ENCODE measurements around the gene FGD2. TPM values are rescaled to one million over a fixed set of nuclear protein-coding genes. Genes with fewer than 3 reads are reported as not detected.

The FGD2 gene
- total RNA-seq, 1 donor from 2014 or later: 0.58 TPM

GRCh38 chr6:36967301-36967700, 38.2 kb upstream of the FGD2 start:
- no peak overlapping the region for H3K4me3 Mint-ChIP-seq
- no peaks in the 10 kb centered on the region for H3K27me3 Mint-ChIP-seq
- no peak for DNase-seq
- no peaks in the 10 kb centered on the region for H3K9me3 Mint-ChIP-seq
- H3K27ac Mint-ChIP-seq: no peak overlapping the region
- H3K4me1 Mint-ChIP-seq: peaks cover 24% of the 10 kb centered on the region
- peaks cover 45% of the 10 kb centered on the region for H3K36me3 Mint-ChIP-seq (ENCODE audit: low read depth)
- intact Hi-C loops (cut with micrococcal nuclease): no loop called here

- H3K9me3 Mint-ChIP-seq: no peaks in the 10 kb centered on the region
- H3K4me3 Mint-ChIP-seq: no peak overlapping the region
- H3K27me3 Mint-ChIP-seq: no peaks in the 10 kb centered on the region
- no peak for DNase-seq
- peaks cover 48% of the 10 kb centered on the region for H3K36me3 Mint-ChIP-seq (ENCODE audit: low read depth)
- peaks cover 21% of the 10 kb centered on the region for H3K4me1 Mint-ChIP-seq
- intact Hi-C loops (cut with micrococcal nuclease): no loop called here
- H3K27ac Mint-ChIP-seq: no peak overlapping the region
Measured at GRCh38 chr6:36967757-36968156, 37.7 kb upstream of the FGD2 start.

DNA sequence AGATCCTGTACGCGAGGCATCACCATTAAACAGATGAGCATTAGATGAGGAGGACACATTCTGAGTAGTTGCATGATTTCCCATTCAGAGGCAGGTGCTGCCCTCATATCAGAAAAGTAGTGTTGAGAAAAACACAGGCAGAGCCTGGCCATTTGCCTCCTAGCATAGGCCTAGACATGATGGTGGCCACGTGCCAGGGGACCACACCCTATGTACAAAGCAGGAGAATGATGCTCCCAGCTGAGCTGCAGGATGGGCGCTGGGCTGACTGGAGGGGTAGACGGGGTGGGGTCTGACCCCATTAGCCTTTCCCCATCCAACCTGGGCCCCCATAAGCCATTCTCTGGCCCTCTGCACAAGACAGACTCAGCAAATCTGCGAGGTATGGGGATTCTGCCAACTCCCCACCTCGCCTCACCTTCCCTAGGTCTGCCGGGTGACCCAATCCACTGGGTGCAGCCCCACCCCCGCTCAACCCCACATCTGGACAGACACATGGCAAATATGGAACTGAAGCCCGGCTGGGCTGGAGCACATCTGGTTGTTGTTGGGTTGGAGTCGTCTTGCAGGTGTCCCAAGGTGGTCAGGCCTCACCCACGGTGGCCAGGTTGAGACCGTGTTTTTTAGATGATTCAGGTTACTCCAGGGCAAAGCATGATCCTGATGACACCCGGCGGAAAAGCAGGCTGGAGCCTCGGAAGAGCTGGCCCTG, 37.0 kb upstream of the FGD2 start:
- H3K36me3 Mint-ChIP-seq (ENCODE audit: low read depth): peaks cover 54% of the 10 kb centered on the region
- no peaks in the 10 kb centered on the region for H3K27me3 Mint-ChIP-seq
- no peak overlapping the region for H3K27ac Mint-ChIP-seq
- H3K9me3 Mint-ChIP-seq: no peaks in the 10 kb centered on the region
- intact Hi-C loops (cut with micrococcal nuclease): no loop called here
- no peak overlapping the region for H3K4me3 Mint-ChIP-seq
- H3K4me1 Mint-ChIP-seq: peaks cover 15% of the 10 kb centered on the region
- no peak for DNase-seq

DNA sequence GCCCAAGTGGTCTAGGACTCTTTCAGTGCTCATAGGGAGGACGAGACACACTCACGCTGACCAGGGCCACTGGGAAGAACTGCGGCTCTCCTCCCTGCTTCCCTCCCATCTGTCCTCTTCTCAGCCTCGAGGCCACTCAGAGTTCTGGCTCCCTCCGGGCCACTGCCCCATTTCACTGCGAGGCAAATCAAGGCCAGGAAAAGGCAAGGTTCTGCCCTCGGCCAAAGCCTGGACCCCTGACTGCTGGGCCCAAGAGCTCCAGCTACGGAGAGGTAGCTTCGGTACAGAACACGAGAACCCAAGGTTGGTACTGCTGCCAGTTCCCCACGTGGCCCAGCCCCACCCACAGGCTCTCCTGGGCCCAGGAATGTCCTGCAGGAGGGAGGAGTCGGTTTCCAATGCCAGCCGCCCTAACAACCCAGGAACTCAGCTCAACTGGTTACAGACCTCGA, 36.2 kb upstream of the FGD2 start:
- Mint-ChIP-seq H3K4me1 (peaks cover 9% of the 10 kb centered on the region), H3K27me3 (no peaks in the 10 kb centered on the region), H3K27ac (no peak overlapping the region), H3K4me3 (no peak overlapping the region), H3K36me3 (ENCODE audit: low read depth) (peaks cover 59% of the 10 kb centered on the region), H3K9me3 (no peaks in the 10 kb centered on the region)
- intact Hi-C loops (cut with micrococcal nuclease): no loop called here
- DNase-seq: no peak

- H3K9me3 Mint-ChIP-seq: no peaks in the 10 kb centered on the region
Measured at GRCh38 chr6:36969988-36970891, 35.2 kb upstream of the FGD2 start.

GRCh38 chr6:36970892-36971842, 34.3 kb upstream of the FGD2 start:
- intact Hi-C loops (cut with micrococcal nuclease): no loop called here
- Mint-ChIP-seq H3K4me3 (no peak overlapping the region), H3K9me3 (no peaks in the 10 kb centered on the region), H3K27me3 (no peaks in the 10 kb centered on the region), H3K36me3 (ENCODE audit: low read depth) (peaks cover 70% of the 10 kb centered on the region), H3K27ac (peak overlapping the region; percentile 41), H3K4me1 (no peaks in the 10 kb centered on the region)
- no peak for DNase-seq

More at GRCh38 chr6:36969988-36970891, 35.2 kb upstream of the FGD2 start:
- DNase-seq: no peak
- H3K4me3 Mint-ChIP-seq: no peak overlapping the region
- H3K36me3 Mint-ChIP-seq (ENCODE audit: low read depth): peaks cover 64% of the 10 kb centered on the region
- no peaks in the 10 kb centered on the region for H3K27me3 Mint-ChIP-seq
- intact Hi-C loops (cut with micrococcal nuclease): no loop called here
- no peak overlapping the region for H3K27ac Mint-ChIP-seq
- no peaks in the 10 kb centered on the region for H3K4me1 Mint-ChIP-seq

GRCh38 chr6:36971921-36972673, 33.4 kb upstream of the FGD2 start:
- no peaks in the 10 kb centered on the region for H3K9me3 Mint-ChIP-seq
- intact Hi-C loops (cut with micrococcal nuclease): no loop called here
- peak overlapping the region; percentile 41 for H3K27ac Mint-ChIP-seq
- no peak overlapping the region for H3K4me3 Mint-ChIP-seq
- H3K4me1 Mint-ChIP-seq: no peaks in the 10 kb centered on the region
- H3K36me3 Mint-ChIP-seq (ENCODE audit: low read depth): peaks cover 74% of the 10 kb centered on the region
- no peak for DNase-seq
- no peaks in the 10 kb centered on the region for H3K27me3 Mint-ChIP-seq

DNA sequence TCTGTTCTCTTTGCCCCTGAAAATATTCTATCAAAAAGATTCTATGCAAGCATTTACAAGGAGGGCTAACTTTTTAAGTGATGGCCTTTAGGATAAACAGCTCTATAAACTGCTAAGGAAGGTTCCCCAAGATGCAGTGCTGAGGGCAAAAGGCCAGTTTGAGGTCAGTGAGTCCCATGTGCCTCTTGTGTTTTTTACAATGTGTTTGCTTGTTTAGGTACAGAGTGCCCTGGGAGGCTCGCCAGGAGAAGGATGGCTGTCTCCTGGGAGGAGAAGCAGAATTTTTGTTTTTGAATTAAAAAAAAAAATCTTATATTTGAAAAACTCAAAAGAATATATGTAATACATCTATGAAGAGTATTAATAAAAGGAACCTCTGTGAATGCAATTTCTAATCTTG, 32.3 kb upstream of the FGD2 start:
- intact Hi-C loops (cut with micrococcal nuclease): no loop called here
- H3K36me3 Mint-ChIP-seq (ENCODE audit: low read depth): peaks cover 73% of the 10 kb centered on the region
- no peaks in the 10 kb centered on the region for H3K4me1 Mint-ChIP-seq
- no peaks in the 10 kb centered on the region for H3K9me3 Mint-ChIP-seq
- H3K4me3 Mint-ChIP-seq: no peak overlapping the region
- no peak for DNase-seq
- H3K27me3 Mint-ChIP-seq: no peaks in the 10 kb centered on the region
- H3K27ac Mint-ChIP-seq: no peak overlapping the region

DNA sequence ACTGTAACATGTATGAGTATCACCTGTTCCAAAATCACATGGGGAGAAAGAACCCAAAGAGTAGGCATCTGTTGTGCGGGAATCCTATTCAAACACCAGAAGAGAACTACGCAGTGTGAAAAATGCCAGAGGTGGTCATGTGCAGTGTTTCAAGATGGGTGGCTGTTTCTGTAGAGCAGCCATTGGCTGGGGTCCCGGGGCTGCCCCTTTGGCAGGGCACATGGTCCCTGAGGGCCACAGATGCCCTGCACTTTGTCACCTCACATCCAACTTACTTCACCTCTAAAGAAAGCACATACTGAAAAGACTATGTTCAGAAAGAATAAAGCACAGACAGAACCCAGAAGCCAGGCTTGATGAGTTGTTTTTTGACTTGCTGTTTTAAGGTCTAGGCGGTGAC, 31.8 kb upstream of the FGD2 start:
- Mint-ChIP-seq H3K27ac (no peak overlapping the region), H3K27me3 (no peaks in the 10 kb centered on the region), H3K4me1 (no peaks in the 10 kb centered on the region), H3K36me3 (ENCODE audit: low read depth) (peaks cover 72% of the 10 kb centered on the region), H3K4me3 (no peak overlapping the region), H3K9me3 (no peaks in the 10 kb centered on the region)
- intact Hi-C loops (cut with micrococcal nuclease): no loop called here
- no peak for DNase-seq

- no peak overlapping the region for H3K27ac Mint-ChIP-seq
- DNase-seq: no peak
- H3K4me3 Mint-ChIP-seq: no peak overlapping the region
- intact Hi-C loops (cut with micrococcal nuclease): no loop called here
- peaks cover 15% of the 10 kb centered on the region for H3K4me1 Mint-ChIP-seq
- H3K9me3 Mint-ChIP-seq: no peaks in the 10 kb centered on the region
- peaks cover 67% of the 10 kb centered on the region for H3K36me3 Mint-ChIP-seq (ENCODE audit: low read depth)
- H3K27me3 Mint-ChIP-seq: no peaks in the 10 kb centered on the region
Measured at GRCh38 chr6:36975231-36976006, 30.0 kb upstream of the FGD2 start.

GRCh38 chr6:36976007-36976264, 29.5 kb upstream of the FGD2 start:
- H3K27me3 Mint-ChIP-seq: no peaks in the 10 kb centered on the region
- DNase-seq: no peak
- intact Hi-C loops (cut with micrococcal nuclease): no loop called here
- H3K9me3 Mint-ChIP-seq: no peaks in the 10 kb centered on the region
- no peak overlapping the region for H3K27ac Mint-ChIP-seq
- H3K4me1 Mint-ChIP-seq: peaks cover 18% of the 10 kb centered on the region
- no peak overlapping the region for H3K4me3 Mint-ChIP-seq
- peaks cover 70% of the 10 kb centered on the region for H3K36me3 Mint-ChIP-seq (ENCODE audit: low read depth)

DNA sequence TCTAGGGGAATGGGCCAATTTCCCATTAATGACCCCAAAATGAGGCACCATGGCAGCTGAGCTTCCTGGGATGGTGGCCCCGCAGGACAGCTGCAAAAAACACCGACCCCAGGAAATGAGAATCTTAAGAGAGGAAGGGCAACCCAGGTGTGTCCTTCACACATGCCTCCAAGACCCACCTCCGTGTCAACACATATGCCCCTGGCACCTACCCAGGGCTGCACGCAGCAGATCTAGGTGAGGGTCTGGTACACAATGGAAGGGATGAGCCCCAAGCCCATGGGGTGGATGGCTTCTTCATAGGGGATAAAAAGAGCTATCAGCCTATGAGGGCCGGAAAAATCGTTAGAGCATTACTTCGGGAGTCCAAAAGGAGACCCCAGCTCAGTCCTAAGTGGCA, 28.9 kb upstream of the FGD2 start:
- Mint-ChIP-seq H3K27me3 (no peaks in the 10 kb centered on the region), H3K4me3 (no peak overlapping the region), H3K4me1 (peaks cover 18% of the 10 kb centered on the region), H3K36me3 (ENCODE audit: low read depth) (peaks cover 64% of the 10 kb centered on the region), H3K9me3 (no peaks in the 10 kb centered on the region), H3K27ac (no peak overlapping the region)
- no peak for DNase-seq
- intact Hi-C loops (cut with micrococcal nuclease): no loop called here

GRCh38 chr6:36976931-36977330, 28.5 kb upstream of the FGD2 start:
- Mint-ChIP-seq H3K4me3 (no peak overlapping the region), H3K27ac (no peak overlapping the region), H3K36me3 (ENCODE audit: low read depth) (peaks cover 64% of the 10 kb centered on the region), H3K9me3 (no peaks in the 10 kb centered on the region), H3K27me3 (no peaks in the 10 kb centered on the region), H3K4me1 (peaks cover 22% of the 10 kb centered on the region)
- DNase-seq: no peak
- intact Hi-C loops (cut with micrococcal nuclease): no loop called here

Data from activated CD4-positive, alpha-beta T cell treated with anti-CD3 and anti-CD28 coated beads, Interleukin-2, amount 10 ng/mL, durations not matched to agents 24 days and 14 days (primary cell).